Measurements from ENCODE around the gene TTL. TPM values are rescaled to one million over a fixed set of nuclear protein-coding genes. Genes with fewer than 3 reads are reported as not detected.

The TTL gene
- total and polyA plus RNA-seq, 2 of the 13 experiments (the other 11 are each of a cell fraction or from before 2014, with no cell fraction given) = 19.0 to 59.8 TPM

DNA sequence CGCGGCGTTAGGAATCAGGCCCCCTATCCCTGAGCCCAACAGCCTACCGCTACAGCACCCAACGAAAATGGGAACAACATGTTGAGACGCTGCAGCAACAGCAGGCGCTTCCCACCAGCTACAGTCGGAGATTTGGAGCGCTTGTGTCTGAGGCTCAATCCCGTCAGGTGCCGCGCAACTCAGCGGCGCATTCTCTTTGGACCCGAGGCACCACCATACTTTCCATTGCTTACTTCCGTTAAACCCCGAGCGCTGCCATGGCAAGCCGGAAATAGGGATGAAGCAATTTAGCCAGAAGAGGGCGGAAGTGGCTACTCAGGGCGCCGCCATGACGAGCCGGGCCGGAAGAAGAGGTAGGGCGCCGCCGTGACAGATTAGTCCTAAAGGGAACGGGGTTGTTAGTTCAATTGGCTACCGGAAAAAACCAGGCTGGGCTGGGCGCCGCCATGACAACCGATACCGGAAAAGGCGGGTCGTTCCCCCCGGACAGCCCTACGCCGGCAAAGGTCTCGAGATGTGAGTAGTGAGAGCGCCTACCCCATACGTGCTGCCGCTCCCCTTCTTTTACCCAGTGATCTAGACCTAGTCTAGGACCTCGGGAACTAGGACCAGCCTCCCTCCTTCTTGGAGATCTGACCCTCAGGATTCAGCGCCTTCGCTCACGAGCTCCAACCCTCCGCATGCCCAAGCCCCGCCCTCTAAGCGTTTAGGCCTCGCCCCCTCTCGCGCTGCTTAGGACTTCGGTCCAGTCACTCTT lies 102.4 kb downstream of the TTL start, which contains the start of gene CHCHD5 (continued):
- TF ChIP-seq ZNF318 (CRISPR knock-in tag; IDR thresholded peaks at IDR 0.05) (peak; percentile 93), MBNL3 (CRISPR knock-in tag; conservative IDR thresholded peaks at IDR 0.05) (no peak), ZSCAN20 (CRISPR knock-in tag; IDR thresholded peaks at IDR 0.05; ENCODE audit: borderline replicate concordance) (no peak), HNRNPK (IDR thresholded peaks at IDR 0.05; ENCODE audit: low read depth, low read length, poor library complexity, severe bottlenecking) (no peak), ZFX (CRISPR knock-in tag; IDR thresholded peaks at IDR 0.05; ENCODE audit: low read depth) (peak; percentile 92), ZNF446 (CRISPR knock-in tag; IDR thresholded peaks at IDR 0.05) (peak; percentile 96), ZNF343 (CRISPR knock-in tag; IDR thresholded peaks at IDR 0.05) (peak; percentile 79), TCF7L2 (IDR thresholded peaks at IDR 0.05; ENCODE audit: low read depth, low read length) (no peak), CTCF (CRISPR knock-in tag; IDR thresholded peaks at IDR 0.05) (peak; percentile 60), HHEX (CRISPR knock-in tag; IDR thresholded peaks at IDR 0.05) (0 out of 2 replicates have a peak, but pooled peaks have one; percentile 16), ZNF784 (CRISPR knock-in tag; IDR thresholded peaks at IDR 0.05; ENCODE audit: borderline replicate concordance) (no peak), ZNF234 (CRISPR knock-in tag; conservative IDR thresholded peaks at IDR 0.05) (0 out of 2 replicates have a peak, but pooled peaks have one; percentile 32), SRF (IDR thresholded peaks at IDR 0.05; ENCODE audit: low read depth, low read length) (peak; percentile 77; the same call in 1 of the 2 replicates), FOXM1 (CRISPR knock-in tag; IDR thresholded peaks at IDR 0.05) (no peak)
- TF ChIP-seq, protein P1, sequence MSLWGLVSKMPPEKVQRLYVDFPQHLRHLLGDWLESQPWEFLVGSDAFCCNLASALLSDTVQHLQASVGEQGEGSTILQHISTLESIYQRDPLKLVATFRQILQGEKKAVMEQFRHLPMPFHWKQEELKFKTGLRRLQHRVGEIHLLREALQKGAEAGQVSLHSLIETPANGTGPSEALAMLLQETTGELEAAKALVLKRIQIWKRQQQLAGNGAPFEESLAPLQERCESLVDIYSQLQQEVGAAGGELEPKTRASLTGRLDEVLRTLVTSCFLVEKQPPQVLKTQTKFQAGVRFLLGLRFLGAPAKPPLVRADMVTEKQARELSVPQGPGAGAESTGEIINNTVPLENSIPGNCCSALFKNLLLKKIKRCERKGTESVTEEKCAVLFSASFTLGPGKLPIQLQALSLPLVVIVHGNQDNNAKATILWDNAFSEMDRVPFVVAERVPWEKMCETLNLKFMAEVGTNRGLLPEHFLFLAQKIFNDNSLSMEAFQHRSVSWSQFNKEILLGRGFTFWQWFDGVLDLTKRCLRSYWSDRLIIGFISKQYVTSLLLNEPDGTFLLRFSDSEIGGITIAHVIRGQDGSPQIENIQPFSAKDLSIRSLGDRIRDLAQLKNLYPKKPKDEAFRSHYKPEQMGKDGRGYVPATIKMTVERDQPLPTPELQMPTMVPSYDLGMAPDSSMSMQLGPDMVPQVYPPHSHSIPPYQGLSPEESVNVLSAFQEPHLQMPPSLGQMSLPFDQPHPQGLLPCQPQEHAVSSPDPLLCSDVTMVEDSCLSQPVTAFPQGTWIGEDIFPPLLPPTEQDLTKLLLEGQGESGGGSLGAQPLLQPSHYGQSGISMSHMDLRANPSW (CRISPR knock-in tag; IDR thresholded peaks at IDR 0.05; ENCODE audit: borderline replicate concordance) = peak; percentile 53; the same call in 1 of the 2 replicates
